Measurements from ENCODE around the gene CSNK1A1. TPM values are rescaled to one million over a fixed set of nuclear protein-coding genes. Genes with fewer than 3 reads are reported as not detected.

The CSNK1A1 gene
- total RNA-seq: 282 and 409 TPM in 2 replicates

GRCh38 chr5:149551227-149552037, at the start of gene CSNK1A1:
CSNK1A1 (minus strand) TSS chr5:149551439; CDS start chr5:149550964, 475 bp downstream.

GRCh38 chr5:149581192-149581861, 30.1 kb upstream of the CSNK1A1 start, which contains the start of gene ARHGEF37:
ARHGEF37 (plus strand) TSS chr5:149581498; CDS start chr5:149597770, 16,272 bp downstream.

Other genes with a start within 250 kb of the CSNK1A1 start
- gene GRPEL2, start 205.9 kb downstream of the CSNK1A1 start, total RNA-seq: 43.9 and 57.2 TPM in 2 replicates
- gene PCYOX1L, start 193.4 kb downstream of the CSNK1A1 start, total RNA-seq: 11.1 and 14.0 TPM in 2 replicates
- gene IL17B, start 172.1 kb downstream of the CSNK1A1 start, total RNA-seq: not detected in 2 replicates
- 12.2 and 16.0 TPM in 2 replicates for gene ARHGEF37, start 30.1 kb upstream of the CSNK1A1 start, total RNA-seq
- gene PPARGC1B, start 178.9 kb upstream of the CSNK1A1 start, total RNA-seq: 2.9 TPM in 2 replicates